Mesenchymal stem cell (in vitro differentiated cells and primary cell): ENCODE data around the gene PLXNC1.

Experiments used
- DNase-seq: peaks from one replicate; pipeline ENCODE4 v3.0.0-alpha.2; 2013
- H2AFZ ChIP-seq: one replicate; pipeline ENCODE4 v1.6.1; 2013; ENCODE audit warnings: low read depth, mild to moderate bottlenecking, control low read depth, inconsistent platforms, low read length, moderate library complexity
- H2AK5ac ChIP-seq: 2 replicates; pipeline ENCODE4 v1.6.1; 2013; ENCODE audit warnings: low read length, moderate library complexity, mild to moderate bottlenecking, inconsistent platforms; ENCODE audit not compliant: severe bottlenecking
- H2BK120ac ChIP-seq: one replicate; pipeline ENCODE4 v1.6.1; 2013; ENCODE audit warnings: low read depth, mild to moderate bottlenecking, inconsistent platforms, low read length, moderate library complexity
- H2BK12ac ChIP-seq, 2 experiments: one replicate each; pipeline ENCODE4 v1.6.1; 2013; ENCODE audit warnings: inconsistent platforms in 2 of 2, low read length in 2 of 2, mild to moderate bottlenecking in 2 of 2, moderate library complexity in 2 of 2, control low read depth in 1 of 2
- H2BK15ac ChIP-seq: one replicate; pipeline ENCODE4 v1.6.1; 2013; ENCODE audit warnings: mild to moderate bottlenecking, low read depth, inconsistent platforms; ENCODE audit not compliant: poor library complexity, severe bottlenecking
- H2BK5ac ChIP-seq: 2 replicates; pipeline ENCODE4 v1.6.1; 2013; ENCODE audit warnings: low read depth, mild to moderate bottlenecking, low read length, control low read depth, inconsistent platforms; ENCODE audit not compliant: poor library complexity, severe bottlenecking
- H3K14ac ChIP-seq, 2 experiments: one replicate each; pipeline ENCODE4 v1.6.1; 2013; ENCODE audit warnings: inconsistent platforms in 2 of 2, low read length in 2 of 2, control low read depth in 1 of 2, mild to moderate bottlenecking in 1 of 2, moderate library complexity in 1 of 2
- H3K18ac ChIP-seq, 2 experiments: one replicate each; pipeline ENCODE4 v1.6.1; 2013; ENCODE audit warnings: inconsistent platforms in 2 of 2, low read length in 2 of 2, control low read depth in 1 of 2, low read depth in 1 of 2, mild to moderate bottlenecking in 1 of 2
- H3K23ac ChIP-seq, 2 experiments: one replicate each; pipeline ENCODE4 v1.6.1; 2013; ENCODE audit warnings: inconsistent platforms in 2 of 2, low read length in 2 of 2, mild to moderate bottlenecking in 2 of 2, moderate library complexity in 2 of 2, control low read depth in 1 of 2
- H3K27ac ChIP-seq: 2 replicates; pipeline ENCODE4 v1.5.1; 2013; ENCODE audit warnings: mild to moderate bottlenecking, moderate library complexity, low read length, control low read depth, inconsistent platforms; ENCODE audit not compliant: poor library complexity, severe bottlenecking
- H3K27me3 ChIP-seq, 2 experiments: 2 replicates each; pipeline versions ENCODE4 v1.6.1 to v1.7.0; 2013; ENCODE audit warnings: low read length in 2 of 2, mild to moderate bottlenecking in 2 of 2, moderate library complexity in 2 of 2, control low read depth in 1 of 2, inconsistent platforms in 1 of 2; ENCODE audit not compliant: control insufficient read depth in 1 of 2, insufficient read depth in 1 of 2
- H3K36me3 ChIP-seq, 2 experiments: 2 replicates each; pipeline versions ENCODE4 v1.6.1 to v1.7.0; 2013; ENCODE audit warnings: low read length in 2 of 2, control low read depth in 1 of 2, inconsistent platforms in 1 of 2, low read depth in 1 of 2, mild to moderate bottlenecking in 1 of 2; ENCODE audit not compliant: insufficient read depth in 2 of 2, control insufficient read depth in 1 of 2
- H3K4ac ChIP-seq, 2 experiments: one replicate each; pipeline ENCODE4 v1.6.1; 2013; ENCODE audit warnings: inconsistent platforms in 2 of 2, low read length in 2 of 2, mild to moderate bottlenecking in 2 of 2, moderate library complexity in 2 of 2, control low read depth in 1 of 2, low read depth in 1 of 2
- H3K4me1 ChIP-seq: 2 replicates; pipeline ENCODE4 v1.6.1; 2013; ENCODE audit warnings: low read depth, low read length, control low read depth; ENCODE audit not compliant: control insufficient read depth, insufficient read depth
- H3K4me2 ChIP-seq: 2 replicates; pipeline ENCODE4 v1.6.1; 2013; ENCODE audit warnings: low read length, mild to moderate bottlenecking, inconsistent platforms; ENCODE audit not compliant: poor library complexity, severe bottlenecking
- H3K4me3 ChIP-seq, 2 experiments: 2 replicates each; pipeline versions ENCODE4 v1.5.1 to v1.7.0; 2013; ENCODE audit warnings: low read length in 2 of 2, mild to moderate bottlenecking in 2 of 2, control low read depth in 1 of 2, low read depth in 1 of 2; ENCODE audit not compliant: insufficient read depth in 1 of 2
- H3K79me1 ChIP-seq: replicated peaks from 2 replicates; pipeline ENCODE4 v1.6.1; 2013; ENCODE audit warnings: mild to moderate bottlenecking, control low read depth, low read length, inconsistent platforms; ENCODE audit not compliant: poor library complexity, severe bottlenecking
- H3K9ac ChIP-seq: 2 replicates; pipeline ENCODE4 v1.7.0; 2013; ENCODE audit warnings: mild to moderate bottlenecking, low read length, moderate library complexity
- H3K9me3 ChIP-seq: 2 replicates; pipeline ENCODE4 v1.7.0; 2013; ENCODE audit warnings: mild to moderate bottlenecking, low read length; ENCODE audit not compliant: control insufficient read depth
- H4K8ac ChIP-seq: one replicate; pipeline ENCODE4 v1.6.1; 2013; ENCODE audit warnings: inconsistent platforms, mild to moderate bottlenecking, low read length, moderate library complexity
- H4K91ac ChIP-seq: one replicate; pipeline ENCODE4 v1.6.1; 2013; ENCODE audit warnings: mild to moderate bottlenecking, low read length, inconsistent platforms
- WGBS: methylation state at CpG from one replicate; pipeline ENCODE4 v1.1.7; 2013; ENCODE audit warnings: mixed read lengths; 5-methylcytosine and 5-hydroxymethylcytosine counted together

Gene PLXNC1

DNA sequence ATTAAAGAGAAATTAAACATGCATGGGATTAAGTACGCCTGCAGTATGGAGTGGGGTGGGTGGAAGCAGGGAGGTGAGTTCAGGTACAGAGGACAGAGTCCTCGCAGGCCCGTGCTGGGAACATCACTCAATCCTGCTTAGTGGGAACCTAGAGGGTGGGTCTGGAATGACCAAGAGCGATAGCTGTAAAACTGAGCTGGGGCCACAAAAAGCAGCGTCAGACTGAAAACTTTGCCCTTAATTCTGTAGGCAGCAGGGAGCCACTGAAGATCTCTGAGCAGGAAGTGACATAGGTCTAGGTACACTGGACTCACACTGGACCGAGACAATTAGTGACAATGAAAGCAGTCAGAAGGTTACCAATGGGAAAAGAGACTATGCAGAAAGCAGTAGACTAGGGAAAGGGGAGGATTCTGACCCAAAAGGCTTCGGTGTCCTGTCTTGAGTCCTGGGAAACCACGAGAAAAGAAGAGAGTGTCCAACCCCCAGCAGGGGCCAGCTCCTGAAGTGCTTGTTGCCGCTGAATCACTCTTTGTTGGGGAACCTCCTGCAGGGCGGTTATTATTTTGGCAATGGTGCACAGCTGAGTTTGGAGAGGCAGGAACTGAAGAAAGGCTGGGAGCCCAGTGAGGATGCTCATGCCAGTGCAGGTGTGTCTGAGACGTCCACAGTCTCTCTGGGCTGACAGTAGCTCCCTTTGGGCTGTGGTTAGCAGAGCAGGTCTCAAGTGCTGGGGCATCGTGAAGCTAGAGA lies 97.4 kb downstream of the PLXNC1 start:
- no peak overlapping the region for H3K23ac ChIP-seq
- H3K36me3 ChIP-seq: peaks cover 0 to 10% of the 10 kb centered on the region in 2 experiments
- H2BK12ac ChIP-seq: no peak overlapping the region
- no peak overlapping the region for H2BK120ac ChIP-seq
- no peaks in the 10 kb centered on the region for H3K9me3 ChIP-seq
- H3K79me1 ChIP-seq: no peaks in the 10 kb centered on the region
- no peak overlapping the region for H3K4me3 ChIP-seq
- no peak overlapping the region for H4K91ac ChIP-seq
- H2AFZ ChIP-seq: no peak overlapping the region
- H2BK5ac ChIP-seq: no peak overlapping the region
- peaks cover 8% of the 10 kb centered on the region for H3K4me1 ChIP-seq
- no peak overlapping the region for H3K9ac ChIP-seq
- H3K4me2 ChIP-seq: no peak overlapping the region
- no peaks in the 10 kb centered on the region for H3K27me3 ChIP-seq
- H3K14ac ChIP-seq: no peak overlapping the region
- H2BK15ac ChIP-seq: no peak overlapping the region
- no peak overlapping the region for H4K8ac ChIP-seq
- no peak overlapping the region for H3K4ac ChIP-seq
- WGBS: 90% methylated on average over 12 of the region's 12 CpGs
- no peak overlapping the region for H3K18ac ChIP-seq
- no peak overlapping the region for H2AK5ac ChIP-seq
- no peak overlapping the region for H3K27ac ChIP-seq
- no peak for DNase-seq

DNA sequence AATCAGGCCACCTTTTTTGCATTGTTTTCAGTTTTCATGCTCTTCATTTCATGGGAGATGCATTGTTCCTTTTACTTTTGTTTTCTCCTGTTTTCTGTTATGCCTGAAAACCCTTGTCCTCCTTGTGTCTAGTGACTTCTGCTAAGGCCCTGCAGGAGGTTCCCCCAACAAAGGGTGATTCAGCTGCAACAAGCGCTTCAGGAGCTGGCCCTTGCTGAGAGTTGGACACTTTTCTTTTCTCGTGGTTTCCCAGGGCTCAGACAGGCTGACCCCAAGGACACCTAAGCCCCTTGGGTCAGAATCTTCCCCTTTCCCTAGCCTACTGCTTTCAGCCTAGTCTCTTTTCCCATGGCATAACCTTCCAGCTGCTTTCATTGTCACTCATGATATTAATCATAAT lies 98.9 kb downstream of the PLXNC1 start:
- no peak overlapping the region for H3K14ac ChIP-seq
- no peak overlapping the region for H2BK5ac ChIP-seq
- H3K9me3 ChIP-seq: no peaks in the 10 kb centered on the region
- no peak overlapping the region for H3K18ac ChIP-seq
- no peak overlapping the region for H2BK12ac ChIP-seq
- no peak overlapping the region for H3K9ac ChIP-seq
- H2BK15ac ChIP-seq: no peak overlapping the region
- H3K4me3 ChIP-seq: no peak overlapping the region
- DNase-seq: no peak
- peaks cover 0 to 10% of the 10 kb centered on the region in 2 experiments for H3K36me3 ChIP-seq
- H3K4ac ChIP-seq: no peak overlapping the region
- no peak overlapping the region for H3K23ac ChIP-seq
- no peak overlapping the region for H2BK120ac ChIP-seq
- no peaks in the 10 kb centered on the region for H3K79me1 ChIP-seq
- no peak overlapping the region for H4K91ac ChIP-seq
- H3K4me2 ChIP-seq: no peak overlapping the region
- no peak overlapping the region for H2AK5ac ChIP-seq
- H3K27me3 ChIP-seq: no peaks in the 10 kb centered on the region
- 54% methylated on average over 2 of the region's 2 CpGs for WGBS
- no peak overlapping the region for H4K8ac ChIP-seq
- H3K4me1 ChIP-seq: peaks cover 8% of the 10 kb centered on the region
- no peak overlapping the region for H2AFZ ChIP-seq
- H3K27ac ChIP-seq: no peak overlapping the region

DNA sequence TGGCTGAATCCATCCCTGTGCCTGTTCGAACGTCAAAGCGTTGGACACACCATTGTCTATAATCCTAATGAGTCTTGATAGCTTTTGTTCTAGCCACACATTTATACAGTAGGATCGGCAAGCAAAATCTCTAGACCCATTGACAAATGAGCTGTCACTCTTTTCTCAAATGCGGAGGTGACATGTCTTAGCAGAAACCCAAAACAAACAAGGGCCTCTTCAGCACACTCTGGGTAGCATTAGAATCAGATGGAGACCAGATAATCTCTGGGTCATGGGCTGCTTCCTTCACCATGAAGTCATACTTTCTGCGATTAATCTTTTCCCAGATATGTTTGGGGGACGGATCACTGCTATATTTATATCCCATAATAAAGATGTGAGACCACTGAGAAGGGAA lies 100.2 kb downstream of the PLXNC1 start:
- no peak overlapping the region for H2BK5ac ChIP-seq
- no peak overlapping the region for H4K8ac ChIP-seq
- H3K4ac ChIP-seq: no peak overlapping the region
- H3K14ac ChIP-seq: no peak overlapping the region
- H3K36me3 ChIP-seq: peaks cover 0 to 10% of the 10 kb centered on the region in 2 experiments
- H3K23ac ChIP-seq: no peak overlapping the region
- H2BK120ac ChIP-seq: no peak overlapping the region
- no peaks in the 10 kb centered on the region for H3K27me3 ChIP-seq
- 92% methylated on average over 6 of the region's 7 CpGs for WGBS
- H2BK12ac ChIP-seq: no peak overlapping the region
- H2AK5ac ChIP-seq: no peak overlapping the region
- no peak overlapping the region for H2BK15ac ChIP-seq
- no peak overlapping the region for H3K4me3 ChIP-seq
- H3K4me1 ChIP-seq: peaks cover 8% of the 10 kb centered on the region
- H3K9me3 ChIP-seq: no peaks in the 10 kb centered on the region
- DNase-seq: no peak
- no peaks in the 10 kb centered on the region for H3K79me1 ChIP-seq
- no peak overlapping the region for H4K91ac ChIP-seq
- no peak overlapping the region for H3K18ac ChIP-seq
- no peak overlapping the region for H3K9ac ChIP-seq
- H3K4me2 ChIP-seq: no peak overlapping the region
- no peak overlapping the region for H2AFZ ChIP-seq
- H3K27ac ChIP-seq: no peak overlapping the region

DNA sequence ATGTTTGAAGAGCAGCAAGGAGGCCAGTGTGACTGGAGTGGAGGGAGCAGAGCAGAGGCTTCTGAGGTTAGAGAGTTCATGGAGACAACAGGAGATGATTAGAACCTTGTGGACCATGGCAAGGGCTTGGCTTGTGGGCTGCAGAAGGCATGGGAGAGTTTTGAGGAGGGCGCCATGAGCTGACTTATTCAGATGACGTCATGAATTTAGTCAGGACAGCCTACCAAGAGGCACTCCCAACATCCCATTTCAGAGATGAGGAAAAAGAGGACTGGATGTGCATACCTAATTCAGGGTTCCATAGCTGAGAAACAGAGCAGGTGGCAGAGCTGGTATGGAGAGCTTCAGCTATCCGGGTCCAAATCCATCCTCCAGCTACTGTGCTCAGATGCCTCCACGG lies 101.8 kb downstream of the PLXNC1 start:
- H2AK5ac ChIP-seq: no peak overlapping the region
- no peak overlapping the region for H4K91ac ChIP-seq
- 100% methylated on average over 3 of the region's 4 CpGs for whole genome bisulfite sequencing
- H3K4me3 ChIP-seq: no peak overlapping the region
- H3K18ac ChIP-seq: no peak overlapping the region
- H3K27me3 ChIP-seq: no peaks in the 10 kb centered on the region
- no peak overlapping the region for H2AFZ ChIP-seq
- no peak overlapping the region for H3K9ac ChIP-seq
- H3K4ac ChIP-seq: no peak overlapping the region
- no peak overlapping the region for H3K4me2 ChIP-seq
- H2BK15ac ChIP-seq: no peak overlapping the region
- H3K36me3 ChIP-seq: peaks cover 0 to 10% of the 10 kb centered on the region in 2 experiments
- no peak overlapping the region for H2BK12ac ChIP-seq
- H4K8ac ChIP-seq: no peak overlapping the region
- no peaks in the 10 kb centered on the region for H3K79me1 ChIP-seq
- no peak overlapping the region for H2BK120ac ChIP-seq
- H3K9me3 ChIP-seq: no peaks in the 10 kb centered on the region
- no peak for DNase-seq
- H3K4me1 ChIP-seq: peaks cover 6% of the 10 kb centered on the region
- H2BK5ac ChIP-seq: no peak overlapping the region
- no peak overlapping the region for H3K27ac ChIP-seq
- no peak overlapping the region for H3K14ac ChIP-seq
- H3K23ac ChIP-seq: no peak overlapping the region
